Hypothalamus (tissue), 51 donors: ENCODE results near the gene ATP5F1C.
"Not testable (repeated sequence)": the region's sequence is repeated elsewhere in the genome, so short reads cannot be mapped to it uniquely, and the experiment has no call there.

Experiments
- DNase-seq, 51 donors: peaks; one replicate each; lab custom pipeline; 2025; lab: John Stamatoyannopoulos, UW

ATP5F1C gene

DNA sequence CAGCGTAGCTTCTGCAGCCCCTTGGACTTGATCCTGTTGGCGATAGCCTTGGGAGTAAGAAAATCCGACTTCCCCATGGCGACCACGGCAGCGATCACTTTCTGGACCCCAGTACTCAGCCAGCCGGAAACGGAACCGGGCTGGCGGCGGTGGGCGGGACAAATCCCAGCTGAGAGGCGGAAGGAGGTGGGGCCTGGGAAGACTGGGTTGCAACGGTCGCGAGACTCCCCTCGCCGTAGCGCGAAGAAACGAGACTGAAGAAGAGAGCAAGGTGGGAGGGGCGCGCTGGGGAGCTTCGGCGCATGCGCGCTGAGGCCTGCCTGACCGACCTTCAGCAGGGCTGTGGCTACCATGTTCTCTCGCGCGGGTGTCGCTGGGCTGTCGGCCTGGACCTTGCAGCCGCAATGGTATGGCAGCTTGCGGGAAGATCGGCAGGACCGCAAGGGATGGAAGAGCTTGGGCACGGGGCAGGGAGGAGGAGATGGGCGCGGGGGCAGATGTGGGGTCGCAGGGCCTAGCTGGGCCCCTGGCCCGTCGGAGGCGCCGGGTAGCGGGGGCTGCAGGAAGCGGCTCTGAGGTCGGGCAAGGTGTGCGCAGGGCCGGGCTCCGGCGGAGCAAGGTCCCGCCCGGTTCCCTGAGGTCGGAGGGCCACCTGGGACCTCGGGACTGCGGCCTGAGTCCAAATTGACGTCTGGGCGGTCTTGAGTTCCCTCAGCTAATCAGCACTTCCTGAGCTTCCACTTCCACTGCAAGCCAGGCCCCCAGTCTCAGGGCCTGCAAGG is at the start of gene ATP5F1C, which contains the start of gene KIN:
Gene ATP5F1C, plus strand, starts transcription at position 321 of the 782 bp plus-strand sequence. Its CDS starts 31 bp downstream, at position 352.
Gene KIN, minus strand, starts transcription at position 137 of the 782 bp plus-strand sequence. Its CDS starts 60 bp downstream, at position 77.
- DNase-seq = peak; percentile 82 to 98 (median 95)

DNA sequence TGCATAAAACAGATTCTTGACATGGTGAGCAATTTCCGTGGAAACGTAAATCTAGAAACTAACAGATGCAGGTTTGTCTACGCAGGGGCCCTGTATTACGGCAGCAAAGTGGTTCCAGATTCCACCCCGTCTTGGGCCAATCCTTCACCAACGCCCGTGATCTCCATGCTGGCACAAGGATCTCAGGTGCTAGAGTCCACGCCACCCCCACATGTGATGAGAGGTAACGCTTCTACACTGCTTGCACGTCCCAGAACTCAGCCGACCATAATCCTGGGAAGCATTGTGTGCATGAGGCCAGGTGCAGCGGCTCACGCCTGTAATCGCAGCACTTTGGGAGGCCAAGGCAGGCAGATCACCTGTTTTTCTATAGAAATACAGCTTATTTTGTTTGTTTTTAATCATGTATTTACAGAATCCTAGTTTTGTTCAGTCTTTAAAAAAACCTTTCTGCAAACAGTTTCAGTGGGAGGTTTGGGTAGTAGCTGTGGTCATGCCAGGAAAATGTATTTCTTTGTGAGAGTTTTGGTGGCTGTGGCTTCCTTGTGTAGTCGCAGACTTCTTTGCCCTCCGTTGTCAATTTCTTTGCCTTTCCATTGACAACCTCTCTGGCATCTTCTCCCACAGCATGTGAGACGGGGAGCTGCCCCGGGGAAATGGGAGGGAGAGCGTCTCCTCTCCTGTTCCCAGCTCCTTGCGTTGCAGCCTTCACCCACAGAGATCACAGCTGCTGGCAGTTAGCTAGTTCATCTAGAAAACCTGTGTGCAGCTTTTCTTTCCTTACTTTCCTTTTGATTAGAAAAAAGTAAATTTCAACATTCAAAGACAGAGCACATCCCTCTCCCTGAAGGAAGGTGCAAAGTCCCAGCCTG is 49.2 kb upstream of the ATP5F1C start:
- DNase-seq = no peak

DNA sequence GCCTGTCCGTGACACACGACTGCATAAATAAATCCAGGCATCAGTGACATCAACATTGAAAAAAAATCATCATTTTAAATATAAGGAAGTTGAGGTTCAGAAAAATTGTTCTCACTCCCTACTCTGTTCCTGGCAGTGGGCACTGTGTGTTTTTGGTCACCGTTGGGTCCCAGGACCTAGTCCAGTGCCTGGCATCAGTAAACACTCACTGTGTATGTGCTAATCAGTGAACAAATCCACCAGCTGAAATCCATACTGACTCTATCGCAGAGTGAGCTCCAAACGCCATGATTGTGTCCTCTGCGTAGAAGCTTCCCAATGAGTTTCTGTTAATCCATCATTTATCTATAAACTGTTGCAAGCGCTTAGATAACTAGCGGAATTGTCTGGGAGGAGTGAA is 43.7 kb upstream of the ATP5F1C start:
- no peak for DNase-seq

DNA sequence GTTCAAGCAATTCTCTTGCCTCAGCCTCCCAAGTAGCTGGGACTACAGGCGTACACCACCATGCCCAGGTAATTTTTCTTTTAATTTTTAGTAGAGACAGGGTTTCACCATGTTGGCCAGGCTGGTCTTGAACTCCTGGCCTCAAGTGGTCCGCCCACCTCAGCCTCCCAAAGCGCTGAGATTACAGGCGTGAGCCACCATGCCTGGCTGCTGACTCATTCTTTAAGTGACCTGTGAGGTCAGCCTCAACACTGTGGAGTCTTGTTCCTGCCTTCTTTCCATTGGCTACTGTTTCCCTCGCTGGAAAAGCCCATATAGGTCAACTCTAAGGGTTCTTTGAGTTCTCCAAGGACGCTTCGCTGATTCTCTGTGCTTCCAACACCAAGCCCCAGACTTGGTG is 39.3 kb upstream of the ATP5F1C start:
- not testable (repeated sequence) for DNase-seq

DNA sequence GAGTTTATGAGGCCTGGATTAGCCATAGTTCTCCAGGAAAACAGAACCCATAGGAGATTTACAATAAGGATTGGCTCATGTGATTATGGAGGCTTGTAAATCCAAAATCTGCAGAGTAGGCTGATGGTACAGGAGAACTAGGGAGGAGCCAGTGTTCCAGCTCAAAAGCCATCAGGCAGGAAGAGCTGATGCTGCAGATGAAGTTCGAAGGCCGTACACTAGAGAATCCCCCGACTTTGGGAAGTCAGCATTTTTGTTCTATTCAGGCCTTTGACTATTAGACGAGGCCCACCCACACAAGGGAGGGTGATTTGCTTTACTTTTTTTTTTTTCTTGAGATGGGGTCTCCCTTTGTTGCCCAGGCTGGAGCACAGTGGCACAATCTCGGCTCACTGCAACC is 37.8 kb upstream of the ATP5F1C start:
- DNase-seq = no peak

DNA sequence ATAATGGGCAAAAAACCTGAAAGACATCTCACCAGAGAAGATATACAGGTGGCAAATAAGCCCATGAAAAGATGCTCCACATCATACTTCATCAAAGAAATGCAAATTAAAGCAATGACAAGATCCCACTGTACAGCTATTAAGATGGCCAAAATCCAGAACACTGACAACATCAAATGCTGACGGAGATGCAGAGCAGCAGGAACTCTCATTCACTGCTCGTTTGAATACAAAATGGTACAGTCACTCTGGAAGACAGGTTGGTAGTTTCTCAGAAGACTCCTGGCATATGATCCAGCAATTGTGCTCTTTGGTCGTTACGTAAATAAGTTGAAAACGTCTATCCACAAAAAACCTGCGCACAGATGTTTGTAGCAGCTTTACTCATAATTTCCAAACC is 35.7 kb upstream of the ATP5F1C start:
- DNase-seq = no peak

DNA sequence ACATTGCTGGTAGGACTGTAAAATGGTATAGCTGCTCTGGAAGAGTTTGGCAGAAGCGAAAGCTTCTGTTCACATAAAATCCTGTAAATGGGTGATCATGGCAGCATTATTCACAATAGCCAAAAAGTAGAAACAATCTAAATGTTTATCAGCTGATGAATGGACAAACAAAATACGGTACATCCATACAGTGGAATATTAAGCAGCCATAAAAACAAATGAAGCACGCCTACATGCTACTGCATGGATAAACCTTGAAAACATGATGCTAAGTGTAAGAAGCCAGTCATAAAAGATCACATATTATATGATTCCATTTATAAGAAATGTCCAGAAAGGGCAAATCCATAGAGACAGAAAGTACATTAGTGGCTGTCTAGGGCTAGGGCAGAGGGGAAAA is 32.9 kb upstream of the ATP5F1C start:
- no peak for DNase-seq

DNA sequence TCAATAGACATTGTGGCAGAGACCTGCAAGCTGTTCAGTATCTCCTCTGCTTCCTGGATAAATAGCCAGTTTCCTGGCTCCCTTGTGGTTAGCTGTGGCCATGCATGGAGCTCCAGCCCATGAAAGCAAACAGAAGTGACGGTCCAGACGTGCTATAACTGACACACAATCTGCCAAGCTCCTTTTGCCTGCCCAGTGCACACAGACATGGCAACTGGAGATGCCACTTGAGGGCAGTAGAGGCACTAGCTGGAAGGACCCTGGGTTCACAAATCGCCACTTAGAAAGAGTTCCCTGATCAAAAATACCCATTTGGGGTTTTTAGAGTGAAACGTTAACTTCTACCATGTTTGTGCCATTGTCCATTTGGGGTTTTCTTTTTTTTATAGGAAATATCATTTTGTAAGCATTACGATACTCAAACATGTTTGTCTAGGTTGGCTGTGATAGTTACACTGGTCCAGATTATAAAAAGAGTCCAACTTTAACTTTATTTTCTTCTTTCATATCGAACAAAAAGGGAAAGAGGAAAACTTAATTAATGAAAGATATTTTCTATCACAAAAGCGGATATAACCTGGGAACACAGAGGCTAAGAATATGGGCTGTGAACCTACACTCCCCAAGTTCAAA is 31.5 kb upstream of the ATP5F1C start:
- DNase-seq = peak in 3 of 51 donors; percentile 1 to 2 (median 2)

DNA sequence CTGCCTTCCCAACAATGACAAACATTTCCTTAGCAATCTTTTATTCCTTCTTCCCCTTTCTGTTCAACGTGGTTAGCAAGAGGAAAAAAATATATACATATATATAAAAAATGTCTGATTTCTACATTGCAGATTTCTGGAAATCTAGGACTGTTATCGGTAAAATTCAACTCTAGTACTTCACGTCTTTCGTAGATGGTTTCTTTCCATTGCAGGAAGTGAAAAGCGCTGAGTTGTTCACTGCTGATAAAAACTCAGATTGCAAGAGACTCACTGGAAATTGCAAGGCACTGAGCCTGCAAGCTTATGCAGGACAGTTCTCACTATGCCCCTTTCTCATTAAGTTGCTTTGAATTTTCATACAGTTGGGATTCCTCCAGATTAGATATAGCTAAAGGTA is 24.0 kb upstream of the ATP5F1C start:
- no peak for DNase-seq

DNA sequence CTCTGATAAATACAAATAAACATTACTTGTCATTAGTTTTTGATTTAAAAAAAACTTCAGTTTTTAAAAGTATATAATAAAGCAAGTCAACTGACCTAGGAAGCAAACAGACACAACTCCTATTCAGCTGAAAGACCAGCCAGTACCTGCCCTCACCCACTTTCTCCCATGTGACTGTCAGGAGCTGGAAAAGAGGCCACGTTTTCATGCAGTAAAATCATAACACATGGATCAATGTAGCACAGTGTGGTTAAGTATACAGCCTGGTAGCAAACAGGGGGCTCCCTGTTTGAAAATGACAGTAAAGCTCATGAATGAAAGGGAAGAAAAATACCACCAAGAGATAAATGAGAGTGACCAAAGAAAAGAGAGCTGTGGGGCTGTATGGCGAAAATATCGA is 21.7 kb upstream of the ATP5F1C start:
- no peak for DNase-seq

DNA sequence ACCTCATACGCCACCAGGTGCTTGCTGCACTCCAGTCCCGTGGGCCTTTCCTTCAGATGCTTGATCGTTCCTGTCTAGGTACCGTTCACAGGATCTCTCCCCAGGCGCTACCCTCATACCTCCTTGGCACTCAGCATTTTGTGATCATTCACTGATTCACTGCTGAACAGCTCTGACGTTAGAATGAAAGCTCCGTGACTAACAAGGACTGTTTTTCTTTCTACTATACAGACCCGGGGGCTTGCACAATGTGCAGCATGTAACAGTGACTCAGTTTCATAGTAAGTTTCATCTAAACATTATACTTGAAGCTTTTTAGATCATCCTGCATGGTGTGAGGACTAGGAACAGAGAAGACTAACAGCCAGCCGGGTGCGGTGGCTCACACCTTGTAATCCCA is 20.8 kb upstream of the ATP5F1C start:
- no peak for DNase-seq

DNA sequence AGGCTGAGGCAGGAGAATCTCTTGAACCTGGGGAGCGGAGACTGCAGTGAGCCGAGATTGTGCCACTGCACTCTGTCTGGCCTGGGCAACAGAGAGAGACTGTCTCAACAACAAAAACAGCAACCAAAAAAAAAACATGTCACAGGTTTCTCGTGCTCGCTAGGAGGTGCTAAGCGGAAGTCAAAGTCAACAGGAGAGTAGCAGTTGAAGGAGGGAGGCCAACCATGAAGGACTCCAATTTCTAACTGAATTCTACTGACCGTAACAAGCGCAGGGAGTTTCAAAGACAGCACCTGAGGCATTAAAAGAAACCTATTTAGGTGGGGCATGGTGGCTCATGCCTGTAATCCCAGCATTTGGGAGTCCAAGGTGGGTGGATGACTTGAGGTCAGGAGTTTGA is 19.6 kb upstream of the ATP5F1C start:
- no peak for DNase-seq

DNA sequence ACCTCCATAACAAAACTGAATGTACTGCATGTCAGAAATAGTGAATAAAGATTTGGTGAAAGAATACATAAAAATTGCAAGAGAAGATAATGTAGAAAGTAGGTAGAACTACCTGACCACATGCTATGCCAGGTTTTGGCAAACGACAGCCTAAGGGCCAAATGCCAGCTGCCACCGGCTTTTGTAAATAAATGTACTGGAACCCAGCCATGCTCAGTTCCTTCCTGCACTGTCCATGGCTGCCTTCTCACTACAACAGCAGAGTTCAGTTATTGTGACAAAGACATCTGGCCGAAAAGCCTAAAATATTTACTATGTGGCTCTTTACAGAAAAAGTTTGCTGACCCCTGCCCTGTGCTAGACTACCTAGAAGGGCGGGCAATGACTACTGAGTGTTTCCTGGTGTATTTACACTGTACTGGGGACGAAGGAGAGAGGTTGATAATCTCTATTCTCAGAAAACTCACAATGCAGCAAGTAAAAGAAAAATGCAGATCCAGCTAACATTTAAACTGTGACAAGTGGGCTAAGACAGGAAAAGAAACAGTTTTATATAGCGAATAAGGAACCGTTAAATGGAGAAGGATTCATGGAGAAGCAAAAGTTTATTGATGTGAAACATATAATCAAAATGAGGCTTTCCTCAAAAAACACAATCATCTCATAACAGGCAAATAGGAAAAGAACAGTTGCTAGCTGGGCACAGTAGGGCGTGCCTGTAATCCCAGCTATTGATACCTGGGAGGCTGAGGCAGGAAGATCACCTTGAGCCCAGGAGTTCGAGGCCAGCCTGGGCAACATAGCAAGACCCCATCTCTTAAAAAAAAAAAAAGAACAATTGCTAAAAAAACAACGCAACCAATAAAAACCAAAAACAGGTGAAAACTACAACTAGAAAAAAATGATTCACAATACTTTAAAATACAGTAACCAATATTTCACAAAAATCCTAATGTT is 13.9 kb upstream of the ATP5F1C start:
- DNase-seq = no peak

DNA sequence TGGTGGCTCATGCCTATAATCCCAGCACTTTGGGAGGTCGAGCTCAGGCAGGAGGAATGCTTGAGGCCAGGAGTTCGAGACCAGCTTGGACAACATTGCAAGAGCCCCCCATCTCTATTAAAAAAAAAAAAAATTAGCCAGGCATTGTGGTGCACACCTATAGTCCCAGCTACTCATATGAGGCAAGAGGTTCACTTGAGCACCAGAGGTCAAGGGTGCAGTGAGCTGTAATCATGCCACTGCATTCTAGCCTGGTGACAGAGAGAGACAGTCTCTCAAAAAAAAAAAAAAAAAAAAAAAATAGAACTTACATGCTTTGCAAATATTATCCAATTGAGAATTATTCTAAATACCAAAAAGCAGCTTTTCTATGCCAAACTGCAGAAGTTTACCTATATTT is 11.2 kb upstream of the ATP5F1C start:
- DNase-seq = no peak

DNA sequence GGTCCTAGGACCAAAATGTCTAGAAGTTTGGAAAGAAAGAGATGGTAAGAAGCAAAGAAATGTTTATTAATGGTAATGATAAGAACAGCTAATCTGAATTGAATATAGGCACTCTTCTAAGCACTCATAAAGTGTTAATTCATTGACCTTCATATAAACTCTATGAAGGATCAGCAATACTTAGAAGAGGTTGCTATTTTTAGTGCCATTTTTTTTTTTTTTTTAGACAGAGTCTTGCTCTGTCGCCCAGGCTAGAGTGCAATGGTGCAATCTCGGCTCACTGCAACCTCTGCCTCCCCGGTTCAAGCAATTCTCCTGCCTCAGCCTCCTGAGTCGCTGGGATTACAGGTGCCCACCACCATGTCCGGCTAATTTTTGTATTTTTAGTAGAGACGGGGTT is 5.8 kb upstream of the ATP5F1C start:
- DNase-seq = not testable (repeated sequence)

DNA sequence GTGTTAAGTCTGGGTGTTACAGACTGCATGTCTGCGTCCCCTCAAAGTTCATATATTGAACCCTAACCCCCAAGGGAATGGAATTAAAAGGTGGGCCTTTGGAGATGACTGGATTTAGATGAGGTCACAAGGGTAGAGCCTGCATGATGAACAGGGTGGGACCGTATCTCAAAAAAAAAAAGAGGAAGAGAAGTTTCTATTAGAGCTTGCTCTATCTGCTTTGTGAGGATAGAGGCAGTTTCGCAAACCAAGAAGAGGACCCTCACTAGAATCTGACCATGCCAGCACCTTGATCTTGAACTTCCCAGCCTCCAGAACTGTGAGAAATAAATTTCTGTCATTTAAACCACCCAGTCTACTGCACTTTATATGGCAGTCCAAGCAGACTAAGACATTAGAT is 1.5 kb upstream of the ATP5F1C start:
- DNase-seq = no peak

DNA sequence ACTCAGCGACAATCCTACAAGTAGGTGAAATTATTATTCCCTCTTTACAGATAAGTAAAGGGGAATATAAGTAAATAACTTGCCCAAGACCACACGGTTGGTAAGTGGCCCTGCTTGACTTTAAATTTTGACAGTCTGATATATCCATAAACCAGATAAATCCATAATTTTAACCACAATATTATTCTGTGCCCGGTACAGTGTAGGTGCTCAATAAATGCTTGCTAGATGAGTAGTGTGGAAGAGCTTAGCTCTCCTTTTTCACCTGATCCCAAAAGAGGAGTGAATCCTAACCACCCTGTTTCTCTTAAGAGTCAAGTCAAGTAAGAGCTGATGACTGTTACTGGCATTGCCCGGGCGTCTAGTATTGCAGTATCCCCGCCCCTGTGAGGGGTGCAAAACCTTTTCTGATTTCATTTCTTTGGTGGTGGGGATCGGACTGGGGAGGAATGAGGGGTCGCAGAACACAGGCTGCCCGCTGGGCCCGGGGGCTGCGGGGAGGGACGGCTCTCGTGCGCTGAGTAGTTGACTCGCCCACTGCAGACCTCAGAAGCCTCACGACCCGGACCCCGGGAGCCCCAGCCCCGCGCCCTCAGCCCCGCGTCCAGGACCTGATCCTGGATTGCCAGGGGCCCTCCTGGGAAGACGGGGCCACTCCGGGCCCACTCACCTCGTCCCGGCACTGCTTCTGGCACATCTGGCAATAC is 674 bp upstream of the ATP5F1C start:
- peak in 2 of 51 donors; percentile 46 to 65 for DNase-seq

DNA sequence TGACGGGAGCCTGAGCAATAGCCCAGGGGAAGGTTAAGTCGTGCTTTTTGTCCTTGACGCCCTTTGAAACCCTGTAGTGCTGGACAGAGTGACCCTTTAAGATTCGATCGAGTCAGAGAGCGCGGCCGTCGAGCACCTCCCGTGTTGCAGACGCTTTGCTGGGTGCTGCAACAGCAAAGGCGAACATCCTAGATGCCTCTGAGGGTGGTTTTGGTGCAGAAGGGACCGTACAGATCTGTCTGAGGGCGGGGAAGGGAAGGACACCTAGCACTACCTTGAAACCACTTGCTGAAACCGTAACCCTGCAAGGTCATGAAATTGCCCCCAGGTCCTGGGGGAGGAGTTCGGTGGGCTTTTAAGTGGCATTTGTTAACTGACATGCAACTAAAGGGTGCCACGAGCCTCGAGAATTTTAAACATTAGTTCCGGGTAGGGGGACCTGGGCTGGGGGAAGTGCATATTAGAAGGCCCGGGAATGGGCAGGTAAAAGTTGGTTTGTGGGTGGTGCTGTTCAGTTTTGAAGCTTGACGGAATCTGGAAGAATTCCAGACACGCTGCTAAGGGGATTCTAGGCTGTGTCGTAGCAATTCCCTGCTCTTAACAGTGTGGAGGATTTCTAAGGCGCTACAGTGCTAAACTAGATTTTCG is 786 bp downstream of the ATP5F1C start:
- DNase-seq = peak in 6 of 51 donors; percentile 18 to 47 (median 36)

DNA sequence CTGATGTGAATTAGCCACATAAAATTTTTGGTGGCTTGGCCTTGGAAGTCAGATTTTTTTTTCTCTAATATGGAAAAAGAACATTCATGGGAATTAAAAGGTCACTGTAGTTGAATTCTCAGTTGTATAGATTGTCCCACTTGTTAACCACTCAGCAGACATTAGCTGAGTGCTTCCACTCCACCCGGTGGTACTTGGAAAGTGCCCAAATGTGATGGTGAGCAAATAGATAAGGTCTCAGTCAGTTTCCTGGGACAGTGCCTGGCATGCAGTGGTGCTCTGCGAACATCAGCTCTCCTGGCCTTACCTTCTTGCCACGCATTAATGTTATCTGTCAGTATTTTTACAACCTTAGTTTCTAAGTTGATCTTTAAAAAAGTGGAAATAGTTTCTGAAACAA is 1.4 kb downstream of the ATP5F1C start:
- no peak for DNase-seq
